WTC11 (cell line): Measurements from ENCODE around the gene SNRPA1.

Experiments
- ELF4 ChIP-seq: sonication (generic); formaldehyde crosslinking; IDR thresholded peaks from 2 replicates; pipeline ENCODE4 v1.8.1; 2022; ENCODE audit warnings: low read depth, mild to moderate bottlenecking, moderate library complexity, missing genetic modification reagents
- KAT7 ChIP-seq: sonication (generic); formaldehyde crosslinking; IDR thresholded peaks from 2 replicates; pipeline ENCODE4 v1.8.1; 2023; ENCODE audit warnings: missing genetic modification reagents, mild to moderate bottlenecking, borderline replicate concordance
- TCF7 ChIP-seq: sonication (generic); formaldehyde crosslinking; IDR thresholded peaks from 2 replicates; pipeline ENCODE4 v1.8.0; 2022; ENCODE audit warnings: mild to moderate bottlenecking, low read depth, missing genetic modification reagents, moderate library complexity
- TP53 ChIP-seq: sonication (generic); formaldehyde crosslinking; IDR thresholded peaks from 2 replicates; pipeline ENCODE4 v1.8.1; 2023; ENCODE audit warnings: mild to moderate bottlenecking, missing genetic modification reagents
- ZNF138 ChIP-seq: sonication (generic); formaldehyde crosslinking; conservative IDR thresholded peaks from 2 replicates; pipeline ENCODE4 v1.8.1; 2022; ENCODE audit warnings: mild to moderate bottlenecking, moderate library complexity, missing genetic modification reagents
- TF ChIP-seq, protein P1 (sequence below): fragments of 200-600 bp; IDR thresholded peaks from 2 replicates; pipeline ENCODE4 v1.8.0; 2022; ENCODE audit warnings: antibody characterized with exemption
- TF ChIP-seq, protein P2 (sequence below): fragments of 250-450 bp; sonication (Bioruptor Pico); IDR thresholded peaks from 2 replicates; pipeline ENCODE4 v1.9.0; 2021; ENCODE audit warnings: mild to moderate bottlenecking, borderline replicate concordance
- TF ChIP-seq, protein P3 (sequence below): sonication (generic); formaldehyde crosslinking; IDR thresholded peaks from 2 replicates; pipeline ENCODE4 v1.8.1; 2022; ENCODE audit warnings: mild to moderate bottlenecking, missing genetic modification reagents, moderate library complexity, borderline replicate concordance
- TF ChIP-seq, protein P4 (sequence below): sonication (generic); formaldehyde crosslinking; IDR thresholded peaks from 2 replicates; pipeline ENCODE4 v1.8.1; 2022; ENCODE audit warnings: missing genetic modification reagents, borderline replicate concordance
- TF ChIP-seq, protein P5 (sequence below): sonication (generic); formaldehyde crosslinking; conservative IDR thresholded peaks from 2 replicates; pipeline ENCODE4 v1.8.1; 2022; ENCODE audit warnings: mild to moderate bottlenecking, missing genetic modification reagents
- TF ChIP-seq, protein P6 (sequence below): sonication (generic); formaldehyde crosslinking; IDR thresholded peaks from 2 replicates; pipeline ENCODE4 v1.8.0; 2023; ENCODE audit warnings: mild to moderate bottlenecking, missing genetic modification reagents
- TF ChIP-seq, protein P7 (sequence below): sonication (generic); formaldehyde crosslinking; IDR thresholded peaks from 2 replicates; pipeline ENCODE4 v1.8.0; 2022; ENCODE audit warnings: mild to moderate bottlenecking, missing genetic modification reagents
- TF ChIP-seq, protein P8 (sequence below): sonication (generic); formaldehyde crosslinking; IDR thresholded peaks from 2 replicates; pipeline ENCODE4 v1.8.0; 2023; ENCODE audit warnings: missing genetic modification reagents

DNA sequence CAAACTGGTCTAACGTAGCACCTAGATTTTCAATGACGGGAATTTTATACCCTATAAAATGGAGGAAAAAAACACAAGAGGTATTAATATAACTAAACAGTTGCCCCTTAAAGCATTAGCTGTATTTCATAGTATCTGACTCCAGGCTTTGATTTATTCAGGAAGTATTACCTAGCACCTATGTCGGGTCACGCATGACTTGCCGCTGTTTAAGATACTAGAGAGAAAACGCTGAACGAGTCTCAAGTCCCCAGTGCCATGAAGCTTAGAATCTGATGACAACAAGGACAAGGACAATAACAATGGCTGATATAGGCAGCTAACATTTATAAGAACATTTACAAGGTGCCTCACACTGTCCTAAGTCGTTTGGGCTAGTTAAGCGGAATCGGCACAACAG is 1.9 kb downstream of the SNRPA1 start:
- TF ChIP-seq ZNF138 (CRISPR knock-in tag) (no peak), TCF7 (CRISPR knock-in tag) (no peak), TP53 (CRISPR knock-in tag) (no peak), ELF4 (CRISPR knock-in tag) (no peak), KAT7 (CRISPR knock-in tag) (no peak)
- TF ChIP-seq, protein P1, sequence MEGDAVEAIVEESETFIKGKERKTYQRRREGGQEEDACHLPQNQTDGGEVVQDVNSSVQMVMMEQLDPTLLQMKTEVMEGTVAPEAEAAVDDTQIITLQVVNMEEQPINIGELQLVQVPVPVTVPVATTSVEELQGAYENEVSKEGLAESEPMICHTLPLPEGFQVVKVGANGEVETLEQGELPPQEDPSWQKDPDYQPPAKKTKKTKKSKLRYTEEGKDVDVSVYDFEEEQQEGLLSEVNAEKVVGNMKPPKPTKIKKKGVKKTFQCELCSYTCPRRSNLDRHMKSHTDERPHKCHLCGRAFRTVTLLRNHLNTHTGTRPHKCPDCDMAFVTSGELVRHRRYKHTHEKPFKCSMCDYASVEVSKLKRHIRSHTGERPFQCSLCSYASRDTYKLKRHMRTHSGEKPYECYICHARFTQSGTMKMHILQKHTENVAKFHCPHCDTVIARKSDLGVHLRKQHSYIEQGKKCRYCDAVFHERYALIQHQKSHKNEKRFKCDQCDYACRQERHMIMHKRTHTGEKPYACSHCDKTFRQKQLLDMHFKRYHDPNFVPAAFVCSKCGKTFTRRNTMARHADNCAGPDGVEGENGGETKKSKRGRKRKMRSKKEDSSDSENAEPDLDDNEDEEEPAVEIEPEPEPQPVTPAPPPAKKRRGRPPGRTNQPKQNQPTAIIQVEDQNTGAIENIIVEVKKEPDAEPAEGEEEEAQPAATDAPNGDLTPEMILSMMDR: no peak
- TF ChIP-seq, protein P2, sequence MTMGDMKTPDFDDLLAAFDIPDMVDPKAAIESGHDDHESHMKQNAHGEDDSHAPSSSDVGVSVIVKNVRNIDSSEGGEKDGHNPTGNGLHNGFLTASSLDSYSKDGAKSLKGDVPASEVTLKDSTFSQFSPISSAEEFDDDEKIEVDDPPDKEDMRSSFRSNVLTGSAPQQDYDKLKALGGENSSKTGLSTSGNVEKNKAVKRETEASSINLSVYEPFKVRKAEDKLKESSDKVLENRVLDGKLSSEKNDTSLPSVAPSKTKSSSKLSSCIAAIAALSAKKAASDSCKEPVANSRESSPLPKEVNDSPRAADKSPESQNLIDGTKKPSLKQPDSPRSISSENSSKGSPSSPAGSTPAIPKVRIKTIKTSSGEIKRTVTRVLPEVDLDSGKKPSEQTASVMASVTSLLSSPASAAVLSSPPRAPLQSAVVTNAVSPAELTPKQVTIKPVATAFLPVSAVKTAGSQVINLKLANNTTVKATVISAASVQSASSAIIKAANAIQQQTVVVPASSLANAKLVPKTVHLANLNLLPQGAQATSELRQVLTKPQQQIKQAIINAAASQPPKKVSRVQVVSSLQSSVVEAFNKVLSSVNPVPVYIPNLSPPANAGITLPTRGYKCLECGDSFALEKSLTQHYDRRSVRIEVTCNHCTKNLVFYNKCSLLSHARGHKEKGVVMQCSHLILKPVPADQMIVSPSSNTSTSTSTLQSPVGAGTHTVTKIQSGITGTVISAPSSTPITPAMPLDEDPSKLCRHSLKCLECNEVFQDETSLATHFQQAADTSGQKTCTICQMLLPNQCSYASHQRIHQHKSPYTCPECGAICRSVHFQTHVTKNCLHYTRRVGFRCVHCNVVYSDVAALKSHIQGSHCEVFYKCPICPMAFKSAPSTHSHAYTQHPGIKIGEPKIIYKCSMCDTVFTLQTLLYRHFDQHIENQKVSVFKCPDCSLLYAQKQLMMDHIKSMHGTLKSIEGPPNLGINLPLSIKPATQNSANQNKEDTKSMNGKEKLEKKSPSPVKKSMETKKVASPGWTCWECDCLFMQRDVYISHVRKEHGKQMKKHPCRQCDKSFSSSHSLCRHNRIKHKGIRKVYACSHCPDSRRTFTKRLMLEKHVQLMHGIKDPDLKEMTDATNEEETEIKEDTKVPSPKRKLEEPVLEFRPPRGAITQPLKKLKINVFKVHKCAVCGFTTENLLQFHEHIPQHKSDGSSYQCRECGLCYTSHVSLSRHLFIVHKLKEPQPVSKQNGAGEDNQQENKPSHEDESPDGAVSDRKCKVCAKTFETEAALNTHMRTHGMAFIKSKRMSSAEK (CRISPR knock-in tag): no peak
- TF ChIP-seq, protein P3, sequence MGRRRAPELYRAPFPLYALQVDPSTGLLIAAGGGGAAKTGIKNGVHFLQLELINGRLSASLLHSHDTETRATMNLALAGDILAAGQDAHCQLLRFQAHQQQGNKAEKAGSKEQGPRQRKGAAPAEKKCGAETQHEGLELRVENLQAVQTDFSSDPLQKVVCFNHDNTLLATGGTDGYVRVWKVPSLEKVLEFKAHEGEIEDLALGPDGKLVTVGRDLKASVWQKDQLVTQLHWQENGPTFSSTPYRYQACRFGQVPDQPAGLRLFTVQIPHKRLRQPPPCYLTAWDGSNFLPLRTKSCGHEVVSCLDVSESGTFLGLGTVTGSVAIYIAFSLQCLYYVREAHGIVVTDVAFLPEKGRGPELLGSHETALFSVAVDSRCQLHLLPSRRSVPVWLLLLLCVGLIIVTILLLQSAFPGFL: no peak
- TF ChIP-seq, protein P4, sequence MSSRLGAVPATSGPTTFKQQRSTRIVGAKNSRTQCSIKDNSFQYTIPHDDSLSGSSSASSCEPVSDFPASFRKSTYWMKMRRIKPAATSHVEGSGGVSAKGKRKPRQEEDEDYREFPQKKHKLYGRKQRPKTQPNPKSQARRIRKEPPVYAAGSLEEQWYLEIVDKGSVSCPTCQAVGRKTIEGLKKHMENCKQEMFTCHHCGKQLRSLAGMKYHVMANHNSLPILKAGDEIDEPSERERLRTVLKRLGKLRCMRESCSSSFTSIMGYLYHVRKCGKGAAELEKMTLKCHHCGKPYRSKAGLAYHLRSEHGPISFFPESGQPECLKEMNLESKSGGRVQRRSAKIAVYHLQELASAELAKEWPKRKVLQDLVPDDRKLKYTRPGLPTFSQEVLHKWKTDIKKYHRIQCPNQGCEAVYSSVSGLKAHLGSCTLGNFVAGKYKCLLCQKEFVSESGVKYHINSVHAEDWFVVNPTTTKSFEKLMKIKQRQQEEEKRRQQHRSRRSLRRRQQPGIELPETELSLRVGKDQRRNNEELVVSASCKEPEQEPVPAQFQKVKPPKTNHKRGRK: no peak
- TF ChIP-seq, protein P5, sequence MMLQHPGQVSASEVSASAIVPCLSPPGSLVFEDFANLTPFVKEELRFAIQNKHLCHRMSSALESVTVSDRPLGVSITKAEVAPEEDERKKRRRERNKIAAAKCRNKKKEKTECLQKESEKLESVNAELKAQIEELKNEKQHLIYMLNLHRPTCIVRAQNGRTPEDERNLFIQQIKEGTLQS (CRISPR knock-in tag): no peak
- TF ChIP-seq, protein P6, sequence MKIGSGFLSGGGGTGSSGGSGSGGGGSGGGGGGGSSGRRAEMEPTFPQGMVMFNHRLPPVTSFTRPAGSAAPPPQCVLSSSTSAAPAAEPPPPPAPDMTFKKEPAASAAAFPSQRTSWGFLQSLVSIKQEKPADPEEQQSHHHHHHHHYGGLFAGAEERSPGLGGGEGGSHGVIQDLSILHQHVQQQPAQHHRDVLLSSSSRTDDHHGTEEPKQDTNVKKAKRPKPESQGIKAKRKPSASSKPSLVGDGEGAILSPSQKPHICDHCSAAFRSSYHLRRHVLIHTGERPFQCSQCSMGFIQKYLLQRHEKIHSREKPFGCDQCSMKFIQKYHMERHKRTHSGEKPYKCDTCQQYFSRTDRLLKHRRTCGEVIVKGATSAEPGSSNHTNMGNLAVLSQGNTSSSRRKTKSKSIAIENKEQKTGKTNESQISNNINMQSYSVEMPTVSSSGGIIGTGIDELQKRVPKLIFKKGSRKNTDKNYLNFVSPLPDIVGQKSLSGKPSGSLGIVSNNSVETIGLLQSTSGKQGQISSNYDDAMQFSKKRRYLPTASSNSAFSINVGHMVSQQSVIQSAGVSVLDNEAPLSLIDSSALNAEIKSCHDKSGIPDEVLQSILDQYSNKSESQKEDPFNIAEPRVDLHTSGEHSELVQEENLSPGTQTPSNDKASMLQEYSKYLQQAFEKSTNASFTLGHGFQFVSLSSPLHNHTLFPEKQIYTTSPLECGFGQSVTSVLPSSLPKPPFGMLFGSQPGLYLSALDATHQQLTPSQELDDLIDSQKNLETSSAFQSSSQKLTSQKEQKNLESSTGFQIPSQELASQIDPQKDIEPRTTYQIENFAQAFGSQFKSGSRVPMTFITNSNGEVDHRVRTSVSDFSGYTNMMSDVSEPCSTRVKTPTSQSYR (CRISPR knock-in tag): no peak
- TF ChIP-seq, protein P7, sequence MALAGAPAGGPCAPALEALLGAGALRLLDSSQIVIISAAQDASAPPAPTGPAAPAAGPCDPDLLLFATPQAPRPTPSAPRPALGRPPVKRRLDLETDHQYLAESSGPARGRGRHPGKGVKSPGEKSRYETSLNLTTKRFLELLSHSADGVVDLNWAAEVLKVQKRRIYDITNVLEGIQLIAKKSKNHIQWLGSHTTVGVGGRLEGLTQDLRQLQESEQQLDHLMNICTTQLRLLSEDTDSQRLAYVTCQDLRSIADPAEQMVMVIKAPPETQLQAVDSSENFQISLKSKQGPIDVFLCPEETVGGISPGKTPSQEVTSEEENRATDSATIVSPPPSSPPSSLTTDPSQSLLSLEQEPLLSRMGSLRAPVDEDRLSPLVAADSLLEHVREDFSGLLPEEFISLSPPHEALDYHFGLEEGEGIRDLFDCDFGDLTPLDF (CRISPR knock-in tag): no peak
- TF ChIP-seq, protein P8, sequence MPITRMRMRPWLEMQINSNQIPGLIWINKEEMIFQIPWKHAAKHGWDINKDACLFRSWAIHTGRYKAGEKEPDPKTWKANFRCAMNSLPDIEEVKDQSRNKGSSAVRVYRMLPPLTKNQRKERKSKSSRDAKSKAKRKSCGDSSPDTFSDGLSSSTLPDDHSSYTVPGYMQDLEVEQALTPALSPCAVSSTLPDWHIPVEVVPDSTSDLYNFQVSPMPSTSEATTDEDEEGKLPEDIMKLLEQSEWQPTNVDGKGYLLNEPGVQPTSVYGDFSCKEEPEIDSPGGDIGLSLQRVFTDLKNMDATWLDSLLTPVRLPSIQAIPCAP (CRISPR knock-in tag): no peak
